ENCODE measurements around the gene PARK7. TPM values are rescaled to one million over a fixed set of nuclear protein-coding genes. Genes with fewer than 3 reads are reported as not detected.
"Not testable (repeated sequence)": the region's sequence is repeated elsewhere in the genome, so short reads cannot be mapped to it uniquely, and the experiment has no call there.

Gene PARK7
- total and polyA plus RNA-seq, 11 donors = 275 to 550 (median 345) TPM

DNA sequence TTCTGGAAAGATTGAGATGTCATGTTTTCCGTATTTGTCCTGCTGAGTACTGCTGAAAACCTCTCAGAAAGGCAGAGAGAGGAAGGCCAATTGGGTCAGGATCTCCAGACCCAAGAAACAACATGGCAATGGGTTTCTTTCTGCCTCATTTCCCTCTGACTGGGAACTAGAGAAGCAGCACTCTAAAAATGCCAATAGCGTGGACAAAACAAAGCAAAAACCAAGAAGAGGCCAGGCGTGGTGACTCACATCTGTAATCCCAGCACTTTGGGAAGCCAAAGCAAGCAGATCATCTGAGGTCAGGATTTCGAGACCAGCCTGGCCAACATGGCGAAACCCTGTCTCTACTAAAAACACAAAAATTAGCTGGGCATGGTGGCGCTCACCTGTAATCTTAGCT, 39.2 kb upstream of the PARK7 start:
- ATAC-seq = no peak
- 89 to 93% (median 92%) methylated on average over 6 of the region's 6 CpGs for WGBS, 4 donors
- no peak overlapping the region for H3K27ac ChIP-seq

DNA sequence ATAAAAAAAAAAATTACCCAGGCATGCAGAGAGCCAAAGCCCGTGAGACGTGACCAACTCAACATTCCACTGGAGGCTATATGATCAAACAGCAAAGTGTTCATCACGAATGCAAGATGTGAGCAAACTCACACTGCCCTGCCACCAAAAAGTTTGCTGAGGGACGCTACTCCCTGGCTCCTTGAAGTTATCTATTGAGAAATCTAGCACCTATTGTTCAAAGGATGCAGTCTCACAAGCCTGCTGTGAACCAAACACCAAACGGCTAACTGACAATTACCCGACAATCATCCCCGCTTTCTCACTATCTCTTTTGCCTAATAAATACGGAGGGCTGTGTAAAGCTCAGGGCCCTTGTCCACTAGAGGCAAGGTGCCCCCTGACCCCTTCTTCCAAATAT, 34.5 kb upstream of the PARK7 start:
- Histone ChIP-seq H3K4me1 (peaks cover 0 to 20% (median 0%) of the 10 kb centered on the region in 12 donors), H3K27me3 (peaks cover 0 to 45% (median 13%) of the 10 kb centered on the region in 9 donors)
- ATAC-seq; H3K9me3 ChIP-seq; intact Hi-C loops (cut with DNase I); H3K4me3 ChIP-seq; DNase-seq; H3K27ac ChIP-seq; H3K36me3 ChIP-seq: not testable (repeated sequence)
- WGBS, 4 donors = 46 to 54% (median 50%) methylated on average over 8 of the region's 8 CpGs

More for the DNA sequence above, 39.2 kb upstream of the PARK7 start:
- H3K27me3 ChIP-seq = peaks cover 0 to 29% (median 7%) of the 10 kb centered on the region in 9 donors
- intact Hi-C loops (cut with DNase I) = no loop called here
- H3K4me1 ChIP-seq = no peaks in the 10 kb centered on the region
- no peak for DNase-seq
- no peak overlapping the region for H3K4me3 ChIP-seq
- TF ChIP-seq POLR2A (IDR thresholded peaks at IDR 0.05) = no peak
- TF ChIP-seq, protein P1, sequence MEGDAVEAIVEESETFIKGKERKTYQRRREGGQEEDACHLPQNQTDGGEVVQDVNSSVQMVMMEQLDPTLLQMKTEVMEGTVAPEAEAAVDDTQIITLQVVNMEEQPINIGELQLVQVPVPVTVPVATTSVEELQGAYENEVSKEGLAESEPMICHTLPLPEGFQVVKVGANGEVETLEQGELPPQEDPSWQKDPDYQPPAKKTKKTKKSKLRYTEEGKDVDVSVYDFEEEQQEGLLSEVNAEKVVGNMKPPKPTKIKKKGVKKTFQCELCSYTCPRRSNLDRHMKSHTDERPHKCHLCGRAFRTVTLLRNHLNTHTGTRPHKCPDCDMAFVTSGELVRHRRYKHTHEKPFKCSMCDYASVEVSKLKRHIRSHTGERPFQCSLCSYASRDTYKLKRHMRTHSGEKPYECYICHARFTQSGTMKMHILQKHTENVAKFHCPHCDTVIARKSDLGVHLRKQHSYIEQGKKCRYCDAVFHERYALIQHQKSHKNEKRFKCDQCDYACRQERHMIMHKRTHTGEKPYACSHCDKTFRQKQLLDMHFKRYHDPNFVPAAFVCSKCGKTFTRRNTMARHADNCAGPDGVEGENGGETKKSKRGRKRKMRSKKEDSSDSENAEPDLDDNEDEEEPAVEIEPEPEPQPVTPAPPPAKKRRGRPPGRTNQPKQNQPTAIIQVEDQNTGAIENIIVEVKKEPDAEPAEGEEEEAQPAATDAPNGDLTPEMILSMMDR (IDR thresholded peaks at IDR 0.05) = no peak
- H3K9me3 ChIP-seq = no peaks in the 10 kb centered on the region
- no peaks in the 10 kb centered on the region for H3K36me3 ChIP-seq

DNA sequence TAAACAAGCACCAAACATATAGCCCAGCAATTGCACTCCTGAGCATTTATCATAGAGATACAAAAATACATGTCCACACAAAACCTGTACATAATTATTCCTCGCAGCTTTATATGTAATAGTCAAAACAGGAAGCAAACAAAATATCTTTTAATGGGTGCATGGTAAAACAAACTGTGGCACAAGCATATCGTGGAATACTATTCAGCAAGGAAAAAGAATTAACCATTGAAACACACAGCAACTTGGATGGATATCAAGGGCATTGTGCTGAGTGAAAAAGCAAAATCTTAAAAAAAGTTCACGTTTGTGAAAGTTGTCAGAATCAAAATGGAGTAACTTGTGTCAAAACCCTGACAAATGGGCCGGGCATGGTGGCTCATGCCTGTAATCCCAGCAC, 33.3 kb upstream of the PARK7 start:
- 90 to 93% (median 91%) methylated on average over 4 of the region's 4 CpGs for WGBS, 4 donors
- DNase-seq (no peak), ATAC-seq (no peak)
- Histone ChIP-seq H3K27ac (no peak overlapping the region), H3K36me3 (no peaks in the 10 kb centered on the region), H3K9me3 (no peaks in the 10 kb centered on the region), H3K27me3 (peaks cover 0 to 48% (median 13%) of the 10 kb centered on the region in 9 donors), H3K4me1 (peaks cover 0 to 20% (median 0%) of the 10 kb centered on the region in 12 donors), H3K4me3 (no peak overlapping the region)
- intact Hi-C loops (cut with DNase I) = no loop called here
- TF ChIP-seq, protein P1 (IDR thresholded peaks at IDR 0.05) = no peak
- no peak for TF ChIP-seq POLR2A (IDR thresholded peaks at IDR 0.05)

- 55 to 68% (median 63%) methylated on average over 7 of the region's 7 CpGs for WGBS, 4 donors
- DNase-seq (no peak), ATAC-seq (no peak)
- Histone ChIP-seq H3K9me3 (no peaks in the 10 kb centered on the region), H3K36me3 (no peaks in the 10 kb centered on the region), H3K27ac (peak overlapping the region in 1 of 12 donors; percentile 23), H3K27me3 (peaks cover 0 to 52% (median 13%) of the 10 kb centered on the region in 9 donors), H3K4me3 (peak overlapping the region in 1 of 12 donors; percentile 12), H3K4me1 (peaks cover 0 to 20% (median 0%) of the 10 kb centered on the region in 12 donors)
- TF ChIP-seq, protein P1 (IDR thresholded peaks at IDR 0.05) = no peak
- no peak for TF ChIP-seq POLR2A (IDR thresholded peaks at IDR 0.05)
- intact Hi-C loops (cut with DNase I) = no loop called here
These were observed 31.9 kb upstream of the PARK7 start for GRCh38 chr1:7929637-7930036.

All from heart left ventricle (tissue), 16 donors.